ENCODE results near the gene ADGRE2. TPM values are rescaled to one million over a fixed set of nuclear protein-coding genes. Genes with fewer than 3 reads are reported as not detected.

ADGRE2 gene
- under 0.01 TPM for total RNA-seq

GRCh38 chr19:14778110-14778845, at the start of gene ADGRE2:
TSS of gene ADGRE2 (minus strand) at chr19:14778560. CDS start at chr19:14776756, 1,804 bp downstream.

DNA sequence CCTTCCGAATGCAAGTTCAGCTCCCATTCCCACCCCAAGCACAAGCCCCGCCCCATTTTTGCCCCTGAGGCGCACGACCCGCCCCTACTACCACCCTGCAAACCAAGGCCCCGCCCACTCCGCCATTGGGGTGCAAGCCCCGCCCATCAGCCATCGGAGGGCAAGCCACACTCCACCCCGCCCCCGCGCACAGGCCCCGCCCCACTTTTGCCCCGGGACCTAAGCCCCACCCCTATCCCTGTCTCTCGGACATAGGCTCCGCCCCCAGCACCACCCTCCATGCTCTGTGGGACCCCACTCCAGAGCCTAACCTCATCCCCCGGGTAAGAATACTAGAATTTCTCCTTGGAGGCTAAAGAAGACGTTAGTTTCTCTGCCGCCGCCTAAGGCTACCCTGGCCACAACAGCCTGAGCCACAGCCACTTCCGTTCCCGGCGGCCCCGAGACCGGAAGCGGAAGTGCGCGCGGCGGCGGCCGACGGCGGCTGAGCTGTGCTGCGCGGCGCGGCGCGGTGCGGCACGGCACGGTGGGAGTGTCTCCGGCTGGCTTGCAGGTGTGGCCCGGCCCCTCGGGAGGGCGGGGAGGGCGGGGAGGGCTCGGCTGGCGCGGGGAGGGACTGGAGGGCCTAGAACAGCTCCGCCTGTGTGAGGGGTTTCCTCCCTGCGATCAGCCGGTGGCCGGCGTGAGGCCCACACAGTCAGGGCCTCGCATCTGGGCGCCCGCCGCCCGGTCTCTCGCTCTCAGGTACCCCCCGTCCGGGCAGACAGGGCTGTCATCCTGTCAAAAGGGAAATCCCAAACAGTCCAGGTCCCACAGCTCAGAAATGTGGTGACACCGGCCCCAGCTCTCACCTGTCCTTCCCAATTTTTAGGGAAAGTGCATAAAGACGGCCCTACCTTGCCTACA, 88.5 kb downstream of the ADGRE2 start, which contains the start of gene ZNF333:
Gene ZNF333 (plus strand): TSS at position 451 of the 906 bp plus-strand sequence. CDS start 3,444 bp downstream, outside the sequence.

Small RNAs within 50 kb of the gene (small RNA-seq; reads per million reads assigned to genes)
- gene AC005255.1: not detected

Other genes with a start within 250 kb of the ADGRE2 start
- gene TECR, start 249.0 kb downstream of the ADGRE2 start, total RNA-seq: 22.8 TPM
- gene NDUFB7, start 206.5 kb downstream of the ADGRE2 start, total RNA-seq: 169 TPM
- gene CLEC17A, start 195.5 kb downstream of the ADGRE2 start, total RNA-seq: 0.46 TPM
- gene ADGRE3, start 103.7 kb downstream of the ADGRE2 start, total RNA-seq: not detected
- 30.0 TPM for gene ZNF333, start 88.5 kb downstream of the ADGRE2 start, total RNA-seq
- not detected for gene OR7A5, start 56.6 kb upstream of the ADGRE2 start, total RNA-seq
- gene OR7C1, start 56.6 kb upstream of the ADGRE2 start, total RNA-seq: not detected
- gene OR7A10, start 70.4 kb upstream of the ADGRE2 start, total RNA-seq: not detected
- gene OR7A17, start 107.6 kb upstream of the ADGRE2 start, total RNA-seq: not detected
- not detected for gene OR7C2, start 162.9 kb upstream of the ADGRE2 start, total RNA-seq
- gene SLC1A6, start 201.3 kb upstream of the ADGRE2 start, total RNA-seq: 56.7 TPM

All from diencephalon (tissue), 1 donor.